NCI-H2029 (cell line): ENCODE data around the gene MAN2A2.

Source experiments
- DNase-seq: peaks from one replicate; lab custom pipeline; 2025; lab: John Stamatoyannopoulos, UW

The MAN2A2 gene

DNA sequence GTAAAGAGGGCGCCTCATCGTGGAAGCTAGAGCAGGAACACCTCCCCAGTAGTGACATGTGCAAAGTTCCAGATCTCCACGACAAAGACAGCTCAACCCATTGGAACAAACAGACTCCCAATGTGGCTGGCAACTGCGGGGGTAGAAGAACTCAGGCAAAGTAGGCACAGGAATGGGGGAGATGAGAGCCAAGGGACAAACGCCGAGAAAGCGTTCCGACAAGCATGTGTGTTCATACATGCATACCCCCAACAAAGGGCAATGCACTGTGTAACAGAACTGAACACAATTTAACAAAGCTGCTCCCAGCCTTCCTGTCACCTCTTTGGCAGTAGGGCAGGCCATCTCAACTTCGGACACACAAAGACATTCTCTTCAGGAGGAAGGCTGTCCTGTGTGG is 63.2 kb downstream of the MAN2A2 start:
- no peak for DNase-seq

DNA sequence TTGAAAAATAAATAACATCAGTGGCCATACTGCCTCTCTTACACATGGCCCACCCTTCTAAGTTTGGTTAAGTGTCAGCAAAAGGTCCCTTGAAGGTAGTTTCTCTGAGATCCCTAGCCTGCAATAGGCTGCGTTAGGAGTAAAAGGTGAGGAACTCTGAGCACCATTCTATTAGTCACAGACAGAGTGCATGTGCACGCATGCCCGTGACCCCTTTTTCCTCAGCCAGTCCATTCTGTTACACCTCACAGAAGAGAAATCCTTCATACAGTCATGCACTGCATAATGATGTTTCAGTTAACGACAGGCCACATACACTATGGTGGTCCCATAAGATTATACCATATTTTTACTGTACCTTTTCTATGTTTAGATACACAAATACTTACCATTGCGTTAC is 64.1 kb downstream of the MAN2A2 start:
- DNase-seq: no peak

DNA sequence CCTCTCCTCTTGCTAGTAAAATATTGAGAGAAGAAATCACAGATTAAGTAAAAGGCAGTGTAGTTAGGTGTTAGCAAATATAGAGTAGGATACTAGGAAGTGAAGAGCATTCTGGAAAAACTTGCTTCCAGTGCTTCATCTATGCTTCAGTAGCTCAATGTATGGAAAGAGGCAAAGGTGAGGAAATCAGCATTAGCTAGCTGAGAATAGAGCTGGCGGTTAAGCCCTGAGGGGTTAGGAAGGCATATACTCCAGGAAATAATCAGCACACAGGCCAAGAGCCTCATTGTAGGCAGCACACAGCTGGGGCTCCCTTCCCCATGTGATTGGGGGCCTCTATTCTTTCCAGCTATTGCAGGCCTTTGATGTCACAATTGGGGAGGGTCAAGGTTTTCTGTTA is 65.3 kb downstream of the MAN2A2 start:
- DNase-seq: no peak

DNA sequence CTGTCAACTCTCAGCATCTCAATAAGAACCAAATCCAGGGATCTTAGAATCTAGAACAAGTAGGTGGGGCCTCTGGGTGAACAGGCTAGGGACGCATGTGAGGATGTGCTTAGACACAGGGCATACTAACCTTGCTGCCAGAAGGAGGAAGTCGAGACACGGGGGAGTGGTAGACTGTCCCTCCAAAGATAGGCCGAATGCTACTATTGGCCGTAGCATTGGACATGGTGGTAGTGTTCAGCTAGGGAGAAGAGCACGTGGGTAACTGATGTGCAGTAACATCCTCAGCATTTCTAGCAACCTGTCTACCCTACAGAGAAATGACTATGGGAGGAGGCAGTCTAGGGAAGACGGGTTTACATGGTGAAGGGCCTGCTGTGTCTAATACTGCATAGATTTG is 67.2 kb downstream of the MAN2A2 start:
- DNase-seq: no peak

DNA sequence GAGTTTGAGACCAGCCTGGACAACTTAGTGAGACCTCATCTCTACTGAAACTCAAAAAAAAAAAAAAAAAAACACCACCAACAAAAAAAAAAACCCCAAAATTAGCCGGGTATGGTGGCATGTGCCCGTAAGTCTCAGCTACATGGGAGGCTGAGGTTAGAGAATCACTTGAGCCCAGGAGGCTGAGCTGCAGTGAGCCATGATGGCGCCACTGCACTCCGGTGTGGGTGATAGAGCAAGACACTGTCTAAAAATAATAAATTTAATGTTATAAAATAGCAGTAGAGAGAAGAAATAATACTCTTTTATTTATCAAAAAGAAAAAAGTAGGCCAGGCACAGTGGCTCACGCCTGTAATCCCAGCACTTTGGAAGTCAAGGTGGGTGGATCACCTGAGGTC is 69.0 kb downstream of the MAN2A2 start:
- DNase-seq: no peak
